H54 (cell line): ENCODE measurements around the gene SYCP2.

Experiments
- DNase-seq: peaks from one replicate; pipeline ENCODE4 v3.0.0; 2011; ENCODE audit warnings: low spot score, mixed read lengths; ENCODE audit not compliant: insufficient read length
- FAIRE-seq: peaks from 3 replicates; lab custom pipeline; 2011; peaks lifted over from hg19 to GRCh38; lab: Jason Lieb, UNC
- POLR2A ChIP-seq: IDR thresholded peaks from 2 replicates; pipeline ENCODE4 v1.6.1; 2011; ENCODE audit warnings: low read depth, mild to moderate bottlenecking, low read length

Gene SYCP2

DNA sequence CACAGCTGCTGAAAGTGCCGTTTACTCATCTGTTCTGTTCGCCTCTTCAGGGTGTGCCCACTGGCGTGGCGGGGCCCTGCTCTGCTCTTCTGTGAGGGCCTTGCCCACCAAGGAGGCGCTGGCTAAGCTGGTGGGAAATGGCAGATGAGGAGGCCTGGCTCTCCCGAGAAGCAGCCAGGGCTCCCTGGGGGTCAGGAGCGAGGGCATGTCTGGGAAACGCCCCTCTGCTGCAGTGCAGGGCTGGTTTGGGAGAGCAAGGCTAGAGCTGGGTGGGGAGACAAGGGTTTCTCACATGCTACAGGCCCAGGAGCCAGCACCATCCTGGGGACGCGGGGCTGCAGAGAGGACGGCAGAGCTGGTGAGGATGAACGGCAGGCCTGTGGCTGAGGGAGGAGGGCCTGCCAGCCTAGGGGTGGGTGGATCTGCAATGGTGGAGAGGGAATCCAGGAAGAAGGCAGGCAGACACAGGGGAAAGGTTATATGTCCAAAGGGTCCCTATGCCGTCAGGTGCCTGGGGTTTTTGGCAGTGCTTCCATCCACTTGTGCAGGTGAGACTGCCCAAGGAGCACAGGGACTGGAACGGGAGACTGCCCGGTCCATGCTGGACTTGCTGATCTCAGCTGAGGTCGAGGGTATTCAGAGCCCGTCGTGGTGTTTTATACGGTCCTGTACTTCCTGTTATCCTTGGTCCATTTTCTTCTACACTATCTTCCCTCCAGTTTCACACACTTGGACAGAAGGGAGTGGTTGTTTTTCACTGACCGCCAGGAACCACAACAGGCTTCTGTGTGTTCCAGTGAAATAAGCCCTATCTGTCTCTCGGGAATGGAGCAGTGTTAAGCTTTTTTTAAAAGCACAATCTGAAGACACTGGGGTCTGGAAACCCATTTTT is 119.2 kb downstream of the SYCP2 start:
- no peak for TF ChIP-seq POLR2A
- FAIRE-seq = no peak
- no peak for DNase-seq
